ENCODE measurements around the gene GPR27.

Gene GPR27

DNA sequence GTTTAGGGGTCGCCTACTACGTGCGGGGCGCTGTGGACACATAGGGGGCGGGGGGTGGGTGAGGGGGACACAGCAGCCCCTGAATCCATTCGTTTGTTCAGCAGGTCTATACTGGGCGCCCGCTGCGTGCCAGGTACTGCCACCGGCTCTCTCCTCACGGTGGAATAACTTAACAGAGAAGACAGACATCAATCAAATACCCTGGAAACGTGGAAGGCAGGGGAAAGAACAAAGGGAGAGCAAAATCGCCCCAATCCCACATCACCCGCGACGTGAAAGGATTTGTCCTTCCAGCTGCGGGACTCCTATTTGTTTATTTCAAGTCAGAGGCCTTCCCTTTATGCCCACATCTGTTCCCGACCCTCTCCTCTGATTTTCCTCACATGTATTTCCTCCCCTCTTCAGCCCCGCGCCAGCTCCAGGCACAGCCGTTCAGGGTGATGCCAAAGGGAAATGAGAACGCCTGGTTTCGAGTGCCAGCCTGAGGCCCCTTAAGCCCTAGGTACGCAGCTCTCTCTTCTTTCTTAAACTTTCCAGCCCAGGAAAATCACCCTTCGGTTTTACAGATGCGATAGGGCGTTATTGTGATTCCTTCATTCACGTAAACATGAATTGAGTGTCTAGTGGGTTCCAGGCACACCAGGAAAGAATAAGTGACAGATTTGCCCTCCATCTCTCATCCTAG, 32.0 kb downstream of the GPR27 start:
- no peak for DNase-seq (ENCODE audit: low read depth in 2 of 2)

DNA sequence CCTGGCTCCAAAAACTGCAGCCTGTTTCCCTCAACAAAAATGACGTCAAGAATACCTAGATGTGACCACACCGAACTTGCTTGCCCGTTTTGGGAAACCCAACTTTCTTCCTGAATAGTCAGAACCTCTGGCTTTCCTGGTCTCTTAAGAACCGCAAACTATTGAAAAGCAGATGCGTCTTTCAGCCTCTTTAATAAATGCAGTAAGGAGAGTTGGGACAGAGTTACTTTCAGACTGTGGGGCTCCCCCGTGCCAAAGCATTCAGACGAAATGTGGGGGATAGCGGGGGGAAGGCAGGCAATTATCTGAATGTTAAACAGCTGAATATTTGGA, 32.5 kb downstream of the GPR27 start:
- DNase-seq (ENCODE audit: low read depth in 2 of 2) = no peak

DNA sequence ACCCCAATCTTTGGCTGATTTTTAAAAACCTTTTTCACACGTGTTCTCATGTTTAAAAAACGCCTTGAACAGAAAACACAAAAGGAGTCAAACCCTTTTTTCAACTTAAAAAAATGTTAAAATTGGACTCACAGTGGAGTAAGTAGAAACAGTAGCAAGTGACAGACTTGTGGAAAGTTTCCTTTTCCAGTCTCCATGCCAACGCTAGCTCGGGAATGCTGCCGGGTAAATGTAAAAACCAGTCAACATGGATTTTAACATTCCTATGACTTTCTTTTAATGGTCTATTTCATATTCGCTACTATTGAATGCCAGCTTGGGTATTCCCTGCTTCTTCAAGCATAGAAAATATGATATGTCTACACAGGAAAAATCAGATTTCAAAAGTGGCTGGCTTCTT, 32.9 kb downstream of the GPR27 start:
- DNase-seq (ENCODE audit: low read depth in 2 of 2) = no peak

DNA sequence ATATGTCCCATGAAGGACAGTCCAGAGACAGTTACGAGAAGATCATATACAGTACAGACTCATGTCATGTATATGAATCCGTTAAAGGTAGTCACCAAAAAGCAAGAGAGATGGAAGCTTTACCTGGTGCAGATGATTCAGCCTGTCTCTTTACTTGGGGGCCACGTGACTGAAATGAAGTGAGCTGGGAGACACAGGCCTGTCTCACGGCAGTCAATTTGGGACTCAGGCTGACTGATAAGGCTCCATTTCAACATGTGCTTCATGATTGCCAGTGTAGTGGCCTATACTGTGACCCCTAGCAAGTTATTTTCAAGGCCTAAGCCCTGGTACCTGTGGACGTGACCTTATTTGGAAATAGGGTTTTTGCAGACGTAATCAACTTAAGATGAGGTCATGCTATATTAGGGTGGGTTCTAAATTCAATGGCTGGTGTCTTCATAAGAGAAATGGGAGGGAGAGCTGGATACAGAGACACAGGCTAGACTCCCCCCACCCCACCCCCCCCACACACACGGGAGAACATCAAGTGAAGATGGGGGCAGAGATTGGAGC, 34.3 kb downstream of the GPR27 start:
- no peak for DNase-seq (ENCODE audit: low read depth in 2 of 2)

DNA sequence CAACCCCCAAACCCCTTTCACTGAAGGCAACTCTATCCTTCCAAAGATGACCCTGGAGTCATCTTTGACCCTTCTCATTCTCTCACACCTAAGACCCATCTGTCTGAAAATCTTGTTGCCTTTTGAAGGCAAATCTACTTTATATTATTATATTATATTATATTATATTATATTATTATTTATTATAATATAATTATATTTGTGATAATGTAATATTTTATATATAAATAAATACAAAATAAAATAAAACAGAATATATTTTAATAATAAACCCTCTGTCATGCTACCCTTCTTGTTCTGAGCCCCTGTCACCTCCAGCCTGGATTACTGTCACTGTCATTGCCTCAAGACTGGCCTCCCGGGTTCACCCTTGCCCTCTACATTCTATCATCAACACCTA, 36.3 kb downstream of the GPR27 start:
- no peak for DNase-seq (ENCODE audit: low read depth in 2 of 2)

DNA sequence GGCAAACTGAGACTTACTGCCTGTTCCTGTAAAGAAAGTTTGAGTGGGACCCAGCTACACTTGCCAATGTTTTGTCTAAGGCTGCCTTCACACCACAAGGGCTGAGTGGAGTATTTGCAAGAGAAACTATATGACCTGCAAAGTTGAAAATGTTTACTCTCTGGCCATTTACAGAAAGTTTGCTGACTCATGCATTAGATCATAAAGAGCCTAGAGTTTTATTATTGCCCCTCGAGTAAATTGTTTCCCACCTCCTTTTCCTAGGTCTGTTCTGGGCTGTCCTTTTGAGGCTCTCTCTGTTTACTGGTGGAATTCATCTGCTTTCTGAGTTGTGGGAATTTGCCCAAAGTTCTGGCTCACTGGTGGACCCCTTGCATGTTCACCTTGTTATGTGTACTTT, 38.0 kb downstream of the GPR27 start:
- DNase-seq (ENCODE audit: low read depth in 2 of 2) = no peak

DNA sequence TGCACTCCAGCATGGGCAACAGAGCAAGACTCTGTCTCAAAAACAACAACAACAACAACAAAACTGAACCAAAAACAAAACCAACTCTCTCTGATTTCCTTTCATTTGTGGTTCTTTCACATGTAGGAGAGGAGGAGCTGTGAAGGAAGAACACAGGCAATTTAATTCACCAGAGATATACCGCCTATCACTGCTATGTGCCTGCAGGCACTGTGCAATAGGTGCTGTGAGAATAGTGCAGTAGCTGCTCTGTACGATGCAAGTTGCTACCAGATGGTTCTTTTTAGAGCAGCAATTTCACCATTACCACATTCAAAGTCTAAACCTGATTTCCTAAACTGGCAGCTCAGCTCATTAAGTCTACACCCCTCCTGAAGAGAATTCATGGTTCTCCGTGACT, 42.6 kb downstream of the GPR27 start:
- no peak for DNase-seq (ENCODE audit: low read depth in 2 of 2)

DNA sequence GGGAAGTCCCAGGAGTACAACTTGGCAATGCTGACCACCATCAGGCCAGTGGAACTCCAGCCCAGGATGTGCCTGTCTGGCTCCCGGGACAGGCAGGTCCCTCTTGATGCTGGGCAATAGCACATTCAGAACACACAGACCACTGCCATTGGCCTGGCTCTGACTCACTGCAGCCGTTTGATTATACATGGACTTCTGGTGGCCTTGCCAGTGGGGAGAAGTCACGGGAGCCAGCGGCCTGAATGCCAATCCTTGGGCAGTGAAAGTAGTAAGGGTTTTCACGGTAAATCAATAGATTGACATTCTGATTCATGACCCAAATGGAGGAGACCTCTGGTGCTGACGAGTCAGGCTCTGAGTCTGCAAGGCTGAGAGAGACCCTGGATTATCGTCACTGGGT, 43.8 kb downstream of the GPR27 start:
- no peak for DNase-seq (ENCODE audit: low read depth in 2 of 2)

DNA sequence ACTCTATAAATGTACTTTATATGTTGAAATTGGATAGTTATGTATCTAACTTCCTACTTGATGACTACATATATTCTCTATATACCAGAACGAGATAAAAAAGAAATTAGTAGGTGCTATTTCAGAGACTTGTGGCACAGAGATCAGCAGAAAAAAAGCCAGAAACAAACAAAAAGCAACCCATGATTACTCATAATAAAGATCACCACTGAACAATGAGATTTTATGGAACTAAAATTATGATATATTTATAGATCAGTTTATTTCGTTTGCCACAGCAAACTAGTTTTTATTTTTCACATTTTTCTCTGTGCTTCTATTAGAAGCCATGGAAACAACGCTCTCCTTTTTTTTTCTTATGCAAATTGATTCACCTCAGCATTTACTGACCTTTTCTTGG, 46.4 kb downstream of the GPR27 start:
- DNase-seq (ENCODE audit: low read depth in 2 of 2) = no peak

DNA sequence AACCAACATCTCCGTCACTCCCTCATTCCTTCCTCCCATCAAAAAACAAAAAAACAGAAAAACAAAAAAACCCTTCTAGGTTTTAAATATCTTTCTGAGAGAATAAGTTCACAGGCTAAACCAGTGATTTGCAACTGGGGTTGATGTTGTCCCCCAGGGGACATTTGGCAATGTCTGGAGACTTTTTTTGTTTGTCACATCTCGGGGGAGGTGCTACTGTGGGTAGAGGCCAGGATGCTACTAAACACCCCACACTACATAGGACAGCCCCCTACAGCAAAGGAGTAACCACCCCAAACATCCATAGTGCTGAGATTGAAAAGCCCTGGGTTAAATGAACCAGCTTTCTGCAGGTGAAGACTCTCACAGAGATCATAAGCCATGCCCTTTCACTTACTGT, 48.3 kb downstream of the GPR27 start:
- DNase-seq (ENCODE audit: low read depth in 2 of 2) = no peak

DNA sequence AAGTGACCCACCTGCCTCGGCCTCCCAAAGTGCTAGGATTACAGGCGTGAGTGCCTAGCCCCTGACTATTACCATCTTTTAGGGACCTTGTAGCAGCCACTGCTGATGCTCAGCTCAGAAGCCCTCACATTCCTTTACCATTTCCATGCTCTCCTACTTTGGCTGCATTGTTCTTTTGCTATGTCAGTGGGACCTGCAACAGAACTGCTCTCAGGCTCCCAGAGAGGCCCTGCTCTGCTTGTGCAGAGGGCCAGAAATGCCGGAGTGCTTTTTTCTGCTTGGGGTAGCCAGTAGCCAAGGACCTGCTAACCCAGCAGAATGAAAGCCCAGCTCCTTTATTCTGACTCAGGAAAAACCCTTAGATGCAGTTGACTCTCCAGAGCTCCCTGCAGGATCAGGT, 49.6 kb downstream of the GPR27 start:
- DNase-seq (ENCODE audit: low read depth in 2 of 2) = no peak

DNA sequence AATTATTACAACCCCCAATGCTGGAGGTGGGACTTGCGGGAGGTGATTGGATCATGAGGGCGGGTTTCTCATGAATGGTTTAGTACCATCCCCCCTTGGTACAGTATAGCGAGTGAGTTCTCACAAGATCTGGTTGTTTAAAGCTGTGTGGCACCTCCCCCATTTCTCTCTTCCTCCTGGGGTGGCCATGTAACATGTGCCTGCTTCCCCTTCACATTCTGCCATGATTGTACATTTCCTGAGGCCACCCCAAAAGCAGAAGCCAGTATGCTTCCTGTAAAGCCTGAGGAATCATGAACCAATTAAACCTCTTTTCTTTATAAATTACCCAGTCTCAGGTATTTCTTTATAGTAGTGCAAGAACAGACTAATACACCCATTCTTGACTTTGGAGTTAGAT, 51.5 kb downstream of the GPR27 start:
- no peak for DNase-seq (ENCODE audit: low read depth in 2 of 2)

DNA sequence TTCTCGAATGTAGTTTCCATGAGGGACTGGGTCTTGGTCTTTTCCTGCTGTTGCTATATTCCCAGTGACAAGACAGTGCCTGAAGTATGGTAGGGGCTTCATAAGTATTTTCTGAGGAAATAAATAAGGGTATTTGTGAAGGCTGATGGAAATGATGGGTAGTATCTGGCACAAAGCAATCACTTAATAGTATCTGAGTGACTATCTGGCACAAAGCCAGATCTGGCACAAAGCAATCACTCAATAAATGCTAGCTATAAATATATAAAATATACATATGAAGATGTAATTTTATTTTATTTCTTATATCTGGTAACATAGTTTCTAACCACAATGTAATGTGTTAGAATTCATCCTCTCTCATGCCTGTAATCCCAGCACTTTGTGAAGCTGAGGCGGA, 52.0 kb downstream of the GPR27 start:
- DNase-seq (ENCODE audit: low read depth in 2 of 2) = no peak

Measured in stimulated activated CD8-positive, alpha-beta memory T cell treated with anti-CD3 and anti-CD28 coated beads, Interleukin-7, amount 100 ng/mL, for 1 hour (primary cell).